Measurements from ENCODE around the gene GABBR2.

- TF ChIP-seq, protein P1, sequence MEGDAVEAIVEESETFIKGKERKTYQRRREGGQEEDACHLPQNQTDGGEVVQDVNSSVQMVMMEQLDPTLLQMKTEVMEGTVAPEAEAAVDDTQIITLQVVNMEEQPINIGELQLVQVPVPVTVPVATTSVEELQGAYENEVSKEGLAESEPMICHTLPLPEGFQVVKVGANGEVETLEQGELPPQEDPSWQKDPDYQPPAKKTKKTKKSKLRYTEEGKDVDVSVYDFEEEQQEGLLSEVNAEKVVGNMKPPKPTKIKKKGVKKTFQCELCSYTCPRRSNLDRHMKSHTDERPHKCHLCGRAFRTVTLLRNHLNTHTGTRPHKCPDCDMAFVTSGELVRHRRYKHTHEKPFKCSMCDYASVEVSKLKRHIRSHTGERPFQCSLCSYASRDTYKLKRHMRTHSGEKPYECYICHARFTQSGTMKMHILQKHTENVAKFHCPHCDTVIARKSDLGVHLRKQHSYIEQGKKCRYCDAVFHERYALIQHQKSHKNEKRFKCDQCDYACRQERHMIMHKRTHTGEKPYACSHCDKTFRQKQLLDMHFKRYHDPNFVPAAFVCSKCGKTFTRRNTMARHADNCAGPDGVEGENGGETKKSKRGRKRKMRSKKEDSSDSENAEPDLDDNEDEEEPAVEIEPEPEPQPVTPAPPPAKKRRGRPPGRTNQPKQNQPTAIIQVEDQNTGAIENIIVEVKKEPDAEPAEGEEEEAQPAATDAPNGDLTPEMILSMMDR (conservative IDR thresholded peaks at IDR 0.05; ENCODE audit: low read depth, low read length): no peak
- no peak for TF ChIP-seq EZH2 (IDR thresholded peaks at IDR 0.05; ENCODE audit: borderline replicate concordance, low read depth, low read length, poor library complexity, severe bottlenecking)
Measured at GRCh38 chr9:98532574-98532973, 176.2 kb downstream of the GABBR2 start.

Measured in A673 (cell line).